OCI-LY7 (cell line): ENCODE data around the gene MOB3B.

Source experiments
- CTCF ChIP-seq: fragments of 200-600 bp; sonication (generic); conservative IDR thresholded peaks from 2 replicates; pipeline ENCODE4 v1.5.1; 2014; ENCODE audit warnings: mild to moderate bottlenecking, antibody characterized with exemption, low read length, moderate library complexity, mixed read lengths
- EZH2phosphoT487 ChIP-seq: fragments of 200-600 bp; sonication (generic); IDR thresholded peaks from 2 replicates; pipeline ENCODE4 v1.6.1; 2018; ENCODE audit warnings: low read depth, borderline replicate concordance, mild to moderate bottlenecking, mixed run types, antibody characterized with exemption, low read length, moderate library complexity, mixed read lengths

GRCh38 chr9:27382975-27383374 lies 146.6 kb downstream of the MOB3B start:
- TF ChIP-seq CTCF (no peak), EZH2phosphoT487 (no peak)
